Ectodermal cell (in vitro differentiated cells): ENCODE measurements around the gene ZFYVE16. TPM values are rescaled to one million over a fixed set of nuclear protein-coding genes. Genes with fewer than 3 reads are reported as not detected.

Source experiments
- H3K27ac ChIP-seq: 2 replicates; pipeline ENCODE4 v1.7.0; 2013; ENCODE audit warnings: mild to moderate bottlenecking, low read depth, low read length; ENCODE audit not compliant: insufficient read depth, poor library complexity, severe bottlenecking
- H3K27me3 ChIP-seq: 2 replicates; pipeline ENCODE4 v1.7.0; 2013; ENCODE audit warnings: mild to moderate bottlenecking, low read length; ENCODE audit not compliant: insufficient read depth, control insufficient read depth, poor library complexity, severe bottlenecking
- H3K36me3 ChIP-seq: one replicate; pipeline ENCODE4 v1.7.0; 2013; ENCODE audit warnings: low read length; ENCODE audit not compliant: control insufficient read depth, insufficient read depth
- H3K4me1 ChIP-seq: one replicate; pipeline ENCODE4 v1.7.0; 2013; ENCODE audit warnings: low read length; ENCODE audit not compliant: control insufficient read depth, insufficient read depth
- H3K4me3 ChIP-seq: 2 replicates; pipeline ENCODE4 v1.7.0; 2013; ENCODE audit warnings: low read depth, low read length, control low read depth; ENCODE audit not compliant: insufficient read depth
- H3K9me3 ChIP-seq: 2 replicates; pipeline ENCODE4 v1.7.0; 2013; ENCODE audit warnings: mild to moderate bottlenecking, low read length, moderate library complexity; ENCODE audit not compliant: control insufficient read depth
- WGBS, 2 experiments: methylation state at CpG; one replicate each; pipeline ENCODE4 v1.1.7; 2013; ENCODE audit warnings: missing lambda C conversion rate in 2 of 2; 5-methylcytosine and 5-hydroxymethylcytosine counted together
- polyA plus RNA-seq, 4 experiments: library from polyadenylated mRNA; stranded (reverse); fragments of 50-300 nt; gene quantifications; one replicate each; pipeline ENCODE4 v1.2.3, GENCODE V29; 2013

ZFYVE16 gene
- polyA plus RNA-seq (2013, experiment 1 of 4), result 36.6 TPM
- 43.6 TPM for polyA plus RNA-seq (2013, experiment 2 of 4)
- polyA plus RNA-seq (2013, experiment 3 of 4), result 43.6 TPM
- polyA plus RNA-seq (2013, experiment 4 of 4), result 43.6 TPM

GRCh38 chr5:80407735-80408483 is at the start of gene ZFYVE16:
Gene ZFYVE16 (plus strand): TSS chr5:80408064. CDS start chr5:80434148, 26,084 bp downstream.
- peak within 1 kb of the TSS; percentile 90 for H3K4me3 ChIP-seq
- peak within 1 kb of the TSS; percentile 90 for H3K27ac ChIP-seq
- H3K27me3 ChIP-seq, result no peaks in the 10 kb centered on the region
- no peaks in the 10 kb centered on the region for H3K4me1 ChIP-seq
- no peaks in the 10 kb centered on the region for H3K36me3 ChIP-seq
- no peaks in the 10 kb centered on the region for H3K9me3 ChIP-seq
- WGBS, 2 experiments, result 0% methylated on average over 66 of the region's 66 CpGs

GRCh38 chr5:80360914-80361444 is 46.9 kb upstream of the ZFYVE16 start:
- no peaks in the 10 kb centered on the region for H3K27me3 ChIP-seq
- H3K36me3 ChIP-seq, result no peaks in the 10 kb centered on the region
- no peak overlapping the region for H3K27ac ChIP-seq
- H3K4me1 ChIP-seq, result no peaks in the 10 kb centered on the region
- no peak overlapping the region for H3K4me3 ChIP-seq
- no peaks in the 10 kb centered on the region for H3K9me3 ChIP-seq

DNA sequence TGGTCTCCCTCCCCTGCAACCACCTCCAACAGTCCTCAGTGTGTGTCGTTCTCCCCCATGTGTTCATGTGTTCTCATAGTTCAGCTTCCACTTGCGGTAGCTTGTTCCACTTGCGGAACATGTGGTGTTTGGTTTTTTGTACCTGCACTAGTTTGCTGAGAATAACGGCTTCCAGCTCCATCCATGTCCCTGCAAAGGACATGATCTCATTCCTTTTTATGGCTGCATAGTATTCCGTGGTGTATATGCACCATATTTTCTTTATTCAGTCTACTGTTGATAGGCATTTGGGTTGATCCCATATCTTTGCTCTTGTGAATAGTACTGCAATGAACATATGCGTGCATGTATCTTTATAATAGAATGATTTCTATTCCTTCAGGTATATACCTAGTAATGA is 43.0 kb upstream of the ZFYVE16 start:
- Histone ChIP-seq H3K27ac (no peak overlapping the region), H3K27me3 (no peaks in the 10 kb centered on the region), H3K36me3 (no peaks in the 10 kb centered on the region), H3K4me3 (no peak overlapping the region), H3K4me1 (peaks cover 10% of the 10 kb centered on the region), H3K9me3 (no peaks in the 10 kb centered on the region)
- 93 to 97% methylated on average over 5 to 6 of the region's 6 CpGs for WGBS, 2 experiments

- Histone ChIP-seq H3K27ac (no peak overlapping the region), H3K27me3 (no peaks in the 10 kb centered on the region), H3K36me3 (no peaks in the 10 kb centered on the region), H3K4me3 (no peak overlapping the region), H3K4me1 (peaks cover 17% of the 10 kb centered on the region), H3K9me3 (no peaks in the 10 kb centered on the region)
- WGBS, 2 experiments, result 87 to 89% methylated on average over 3 to 4 of the region's 4 CpGs
These were observed 39.0 kb upstream of the ZFYVE16 start for GRCh38 chr5:80368661-80369480.

DNA sequence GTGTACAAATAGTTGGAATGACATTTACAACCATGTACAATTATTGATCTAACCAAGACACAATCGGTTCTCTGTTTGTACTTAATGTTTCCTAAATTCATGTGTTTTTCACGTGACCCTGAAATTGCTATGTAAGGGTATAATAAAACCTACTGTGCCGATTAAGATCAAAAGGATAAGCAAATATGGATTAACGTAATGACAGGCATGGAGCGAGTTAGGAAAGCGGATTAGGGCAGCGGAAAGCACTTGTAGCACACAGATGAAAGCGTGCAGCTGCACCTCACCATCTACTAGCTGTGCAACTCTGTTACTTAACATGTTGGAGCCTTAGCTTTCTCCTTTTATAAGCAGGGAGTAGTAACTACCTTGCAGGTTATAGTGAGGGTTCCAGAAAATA is 38.3 kb upstream of the ZFYVE16 start:
- no peak overlapping the region for H3K27ac ChIP-seq
- 92 to 96% methylated on average over 8 of the region's 8 CpGs for WGBS, 2 experiments

GRCh38 chr5:80370390-80370789 is 37.5 kb upstream of the ZFYVE16 start:
- H3K4me1 ChIP-seq, result peaks cover 17% of the 10 kb centered on the region
- H3K4me3 ChIP-seq, result no peak overlapping the region
- H3K27ac ChIP-seq, result no peak overlapping the region
- no peaks in the 10 kb centered on the region for H3K9me3 ChIP-seq
- H3K27me3 ChIP-seq, result no peaks in the 10 kb centered on the region
- 88% methylated on average over 1 of the region's 1 CpG; no CpG with 5 or more reads in 1 of the 2 experiments for WGBS, 2 experiments
- H3K36me3 ChIP-seq, result no peaks in the 10 kb centered on the region

More for the DNA sequence above, 38.3 kb upstream of the ZFYVE16 start:
- Histone ChIP-seq H3K36me3 (no peaks in the 10 kb centered on the region), H3K27me3 (no peaks in the 10 kb centered on the region), H3K4me1 (peaks cover 17% of the 10 kb centered on the region), H3K4me3 (no peak overlapping the region), H3K9me3 (no peaks in the 10 kb centered on the region)

GRCh38 chr5:80372780-80373179 is 35.1 kb upstream of the ZFYVE16 start:
- Histone ChIP-seq H3K27ac (no peak overlapping the region), H3K36me3 (no peaks in the 10 kb centered on the region), H3K4me3 (no peak overlapping the region), H3K27me3 (no peaks in the 10 kb centered on the region), H3K9me3 (no peaks in the 10 kb centered on the region), H3K4me1 (peaks cover 17% of the 10 kb centered on the region)
- no CpG with 5 or more reads among the region's 1 CpG for WGBS, 2 experiments

DNA sequence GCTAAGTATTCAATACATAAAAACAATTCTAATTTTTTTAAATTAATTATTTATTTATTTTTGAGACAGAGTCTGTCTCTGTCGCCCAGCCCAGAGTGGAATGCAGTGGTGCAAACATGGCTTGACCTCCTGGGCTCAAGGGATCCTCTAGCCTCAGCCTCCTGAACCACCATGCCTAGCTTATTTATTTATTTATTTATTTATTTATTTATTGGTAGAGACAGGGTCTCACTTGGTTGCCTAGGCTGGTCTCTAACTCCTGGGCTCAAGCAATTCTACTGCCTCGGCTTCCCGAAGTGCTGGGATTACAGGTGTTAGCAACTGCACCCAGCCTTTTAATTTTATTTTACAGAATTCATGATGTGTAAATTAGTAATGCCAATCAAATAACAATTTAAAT is 33.7 kb upstream of the ZFYVE16 start:
- Histone ChIP-seq H3K9me3 (no peaks in the 10 kb centered on the region), H3K27me3 (no peaks in the 10 kb centered on the region), H3K27ac (no peak overlapping the region), H3K4me3 (no peak overlapping the region), H3K36me3 (no peaks in the 10 kb centered on the region), H3K4me1 (peaks cover 14% of the 10 kb centered on the region)
- WGBS, 2 experiments, result 97 to 100% methylated on average over 3 of the region's 3 CpGs

- H3K27me3 ChIP-seq, result no peaks in the 10 kb centered on the region
- no peaks in the 10 kb centered on the region for H3K36me3 ChIP-seq
- H3K9me3 ChIP-seq, result no peaks in the 10 kb centered on the region
- no peak overlapping the region for H3K4me3 ChIP-seq
- no peaks in the 10 kb centered on the region for H3K4me1 ChIP-seq
- WGBS, 2 experiments, result 90 to 97% methylated on average over 3 of the region's 3 CpGs
- no peak overlapping the region for H3K27ac ChIP-seq
These were observed 31.3 kb upstream of the ZFYVE16 start for GRCh38 chr5:80376557-80376956.

- Histone ChIP-seq H3K4me3 (no peak overlapping the region), H3K4me1 (no peaks in the 10 kb centered on the region), H3K27me3 (no peaks in the 10 kb centered on the region), H3K36me3 (no peaks in the 10 kb centered on the region), H3K9me3 (no peaks in the 10 kb centered on the region), H3K27ac (no peak overlapping the region)
- 94 to 95% methylated on average over 3 to 4 of the region's 4 CpGs for WGBS, 2 experiments
These were observed 25.4 kb upstream of the ZFYVE16 start for GRCh38 chr5:80382488-80382887.
